Activated CD8-positive, alpha-beta memory T cell treated with anti-CD3 and anti-CD28 coated beads for 48 hours (primary cell): ENCODE measurements around the gene MYO15B.

Source experiments
- DNase-seq, 3 experiments: peaks; one replicate each; pipeline ENCODE4 v3.0.0-alpha.2; 2020; ENCODE audit warnings: low read depth in 2 of 3, low spot score in 2 of 3

The MYO15B gene

DNA sequence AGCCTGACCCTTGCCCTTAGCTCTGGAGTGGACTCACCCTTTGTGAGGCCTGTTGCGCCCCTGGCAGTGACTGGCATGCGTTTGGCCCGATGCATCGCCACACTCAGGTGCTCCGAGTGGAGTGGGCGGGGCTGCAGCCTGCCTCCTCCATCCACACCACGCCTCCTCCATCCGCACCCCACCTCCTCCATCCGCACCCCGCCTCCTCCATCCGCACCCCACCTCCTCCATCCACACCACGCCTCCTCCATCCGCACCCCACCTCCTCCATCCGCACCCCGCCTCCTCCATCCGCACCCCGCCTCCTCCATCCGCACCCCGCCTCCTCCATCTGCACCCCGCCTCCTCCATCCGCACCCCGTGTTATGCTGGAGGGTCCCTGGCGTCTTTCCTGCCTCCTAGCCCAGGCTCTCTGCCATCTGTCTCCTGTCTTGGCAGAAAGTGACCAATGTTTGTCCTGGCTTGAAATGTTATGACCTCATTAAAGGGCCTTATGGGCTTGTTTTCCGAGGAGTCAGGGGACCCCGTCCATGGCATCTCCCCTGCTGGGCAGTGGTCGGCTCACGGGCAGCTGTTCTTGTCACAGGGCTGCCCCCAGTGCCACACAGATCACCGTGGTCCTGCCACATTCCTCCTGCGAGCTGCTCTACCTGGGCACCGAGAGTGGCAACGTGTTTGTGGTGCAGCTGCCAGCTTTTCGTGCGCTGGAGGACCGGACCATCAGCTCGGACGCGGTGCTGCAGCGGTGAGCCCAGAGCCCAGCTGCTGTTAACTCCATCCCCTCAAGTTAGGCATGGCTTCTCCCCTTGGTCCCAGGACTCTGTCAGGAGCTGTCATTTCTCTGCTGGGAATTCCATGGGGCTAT lies 28.7 kb upstream of the MYO15B start:
- no peak for DNase-seq

GRCh38 chr17:75559958-75560533 lies 27.6 kb upstream of the MYO15B start:
- DNase-seq: no peak

- no peak for DNase-seq
These were observed 25.5 kb upstream of the MYO15B start for GRCh38 chr17:75561927-75562603.

DNA sequence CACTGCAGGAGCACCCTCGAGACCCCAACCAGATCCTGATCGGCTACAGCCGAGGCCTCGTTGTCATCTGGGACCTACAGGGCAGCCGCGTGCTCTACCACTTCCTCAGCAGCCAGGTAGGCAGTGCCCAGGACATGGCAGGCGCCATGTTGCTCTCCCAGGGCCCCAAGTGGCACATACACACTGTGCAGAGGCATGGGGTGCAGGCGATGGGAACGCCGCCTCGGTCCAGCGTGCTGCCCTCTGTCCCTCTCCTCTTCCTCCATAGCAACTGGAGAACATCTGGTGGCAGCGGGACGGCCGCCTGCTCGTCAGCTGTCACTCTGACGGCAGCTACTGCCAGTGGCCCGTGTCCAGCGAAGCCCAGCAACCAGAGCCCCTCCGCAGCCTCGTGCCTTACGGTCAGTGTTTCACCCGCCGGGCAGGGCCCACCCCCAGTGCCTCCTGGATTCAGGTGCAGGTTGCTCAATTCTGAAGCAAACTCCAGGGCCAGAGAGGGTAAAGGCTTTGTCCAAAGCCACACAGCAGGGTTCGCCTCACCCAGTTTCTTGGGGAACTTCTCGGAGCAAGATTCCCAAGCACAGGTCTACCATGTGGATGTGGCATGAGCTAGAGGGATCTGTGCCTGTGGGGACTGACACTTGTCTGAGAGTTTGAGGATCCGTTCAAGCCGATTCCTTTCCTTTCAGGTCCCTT lies 24.4 kb upstream of the MYO15B start:
- DNase-seq: no peak

DNA sequence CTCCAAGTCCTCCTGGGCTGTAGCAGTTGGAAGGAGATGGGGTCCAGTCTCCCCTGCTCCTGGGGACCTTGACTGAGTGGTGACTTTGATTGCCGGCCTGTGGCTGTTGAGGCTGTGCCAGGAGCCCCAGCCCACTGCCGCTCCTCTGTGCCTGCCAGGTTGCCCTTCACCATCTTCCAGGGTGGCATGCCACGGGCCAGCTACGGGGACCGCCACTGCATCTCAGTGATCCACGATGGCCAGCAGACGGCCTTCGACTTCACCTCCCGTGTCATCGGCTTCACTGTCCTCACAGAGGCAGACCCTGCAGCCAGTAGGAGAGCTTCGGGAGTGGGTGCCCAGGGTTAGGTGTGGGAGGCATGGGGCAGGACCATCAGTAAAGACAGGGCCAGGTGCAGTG lies 23.4 kb upstream of the MYO15B start:
- DNase-seq: no peak

DNA sequence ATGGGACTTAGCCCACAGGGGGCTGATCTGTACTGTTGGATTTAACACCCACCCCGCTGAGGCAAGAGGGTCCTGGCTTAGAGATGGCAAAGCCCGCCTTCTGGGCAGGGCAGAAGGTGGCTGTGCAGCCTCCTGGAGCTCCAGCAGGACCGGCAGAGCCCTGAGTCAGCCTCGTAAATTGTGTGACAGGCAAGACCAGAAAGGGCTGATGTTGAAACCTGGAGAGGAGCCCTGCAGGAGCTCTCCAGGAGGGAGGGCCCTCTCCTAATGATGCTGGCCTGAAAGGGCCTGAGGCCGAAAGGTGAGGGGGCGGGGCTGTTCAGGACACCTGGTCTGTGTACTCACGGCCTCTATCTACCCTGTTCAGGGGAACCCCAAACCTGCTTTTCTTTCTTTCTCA lies 22.5 kb upstream of the MYO15B start:
- DNase-seq: no peak

- no peak for DNase-seq
These were observed 22.0 kb upstream of the MYO15B start for GRCh38 chr17:75565618-75566017.

GRCh38 chr17:75566416-75566815 lies 21.2 kb upstream of the MYO15B start:
- DNase-seq: no peak

GRCh38 chr17:75566834-75567233 lies 20.8 kb upstream of the MYO15B start:
- DNase-seq: no peak

DNA sequence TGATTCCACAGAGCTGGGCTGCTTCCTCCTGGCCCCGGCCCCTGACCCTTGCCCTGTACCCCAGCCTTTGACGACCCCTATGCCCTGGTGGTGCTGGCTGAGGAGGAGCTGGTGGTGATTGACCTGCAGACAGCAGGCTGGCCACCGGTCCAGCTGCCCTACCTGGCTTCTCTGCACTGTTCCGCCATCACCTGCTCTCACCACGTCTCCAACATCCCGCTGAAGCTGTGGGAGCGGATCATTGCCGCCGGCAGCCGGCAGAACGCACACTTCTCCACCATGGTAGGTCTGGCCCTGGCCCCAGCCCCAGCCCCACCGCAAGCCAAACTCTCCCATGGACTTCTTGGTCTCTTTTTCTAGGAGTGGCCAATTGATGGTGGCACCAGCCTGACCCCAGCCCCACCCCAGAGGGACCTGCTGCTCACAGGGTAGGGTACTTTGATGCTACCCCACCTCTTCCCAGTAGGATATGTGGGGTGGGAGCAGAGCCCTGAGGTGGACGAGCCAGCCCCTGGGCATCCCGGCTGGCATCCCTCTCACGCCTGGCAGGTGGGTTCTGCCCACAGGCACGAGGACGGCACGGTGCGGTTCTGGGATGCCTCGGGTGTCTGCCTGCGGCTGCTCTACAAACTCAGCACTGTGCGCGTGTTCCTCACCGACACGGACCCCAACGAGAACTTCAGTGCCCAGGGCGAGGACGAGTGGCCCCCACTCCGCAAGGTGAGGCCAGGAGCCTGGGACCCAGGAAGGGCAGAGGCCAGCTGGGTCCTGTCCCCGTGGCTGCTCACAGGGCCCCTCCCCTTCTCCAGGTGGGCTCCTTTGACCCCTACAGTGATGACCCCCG lies 19.0 kb upstream of the MYO15B start:
- no peak for DNase-seq

GRCh38 chr17:75570034-75570676 lies 17.4 kb upstream of the MYO15B start:
- DNase-seq: no peak

GRCh38 chr17:75570772-75571171 lies 16.8 kb upstream of the MYO15B start:
- DNase-seq: no peak

DNA sequence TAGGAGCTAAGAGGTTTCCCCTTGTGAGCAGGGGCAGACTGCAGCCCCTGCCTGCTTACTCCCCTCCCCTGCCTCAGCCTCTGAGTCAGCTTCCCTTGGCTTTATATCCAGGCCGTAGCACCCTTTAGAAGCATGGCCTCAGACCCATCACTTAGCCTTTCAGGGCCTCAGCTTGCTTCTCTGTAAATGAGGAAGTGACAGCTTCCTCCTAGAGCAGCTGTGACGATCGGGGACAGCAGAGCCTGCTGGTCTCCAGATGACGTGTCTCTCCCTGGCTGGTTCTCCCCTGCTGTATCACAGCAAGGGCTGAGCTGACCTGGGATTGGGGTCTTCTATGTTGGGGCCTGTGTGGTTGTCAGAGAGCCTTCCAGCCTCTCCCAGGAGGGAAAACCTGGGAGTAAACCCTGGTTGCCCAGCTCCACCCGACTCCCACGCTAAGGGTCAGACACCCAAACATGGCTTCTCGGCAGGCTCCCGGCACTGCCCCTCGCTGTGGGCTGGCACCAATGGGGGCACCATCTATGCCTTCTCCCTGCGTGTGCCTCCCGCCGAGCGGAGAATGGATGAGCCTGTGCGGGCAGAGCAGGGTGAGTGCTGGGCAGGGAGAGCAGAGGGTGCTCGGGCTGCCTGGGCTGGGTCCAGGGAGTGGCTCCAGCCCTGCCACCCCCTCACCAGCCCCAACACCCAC lies 16.3 kb upstream of the MYO15B start:
- no peak for DNase-seq

- no peak for DNase-seq
These were observed 15.8 kb upstream of the MYO15B start for GRCh38 chr17:75571885-75572215.

- DNase-seq: no peak
These were observed 14.7 kb upstream of the MYO15B start for GRCh38 chr17:75572713-75573539.

DNA sequence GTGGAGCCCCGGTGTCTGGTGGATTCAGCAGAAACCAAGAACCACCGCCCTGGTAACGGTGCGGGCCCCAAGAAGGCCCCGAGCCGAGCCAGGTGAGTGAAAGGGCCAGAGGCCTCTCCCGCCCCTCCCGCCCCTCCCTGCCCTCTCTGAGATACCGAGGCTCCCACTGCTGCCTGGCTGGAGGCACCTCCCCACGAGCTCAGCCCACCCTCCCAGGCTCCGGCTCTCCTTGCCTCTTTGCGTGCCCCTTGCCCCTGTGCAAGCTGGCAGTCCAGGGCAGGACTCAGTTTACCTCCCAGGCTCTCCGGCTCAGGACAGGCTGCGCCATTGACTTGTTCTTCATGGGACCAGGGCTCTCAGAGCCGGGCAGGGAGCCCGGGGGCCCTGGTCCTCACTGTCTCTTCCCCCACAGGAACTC lies 14.1 kb upstream of the MYO15B start:
- DNase-seq: no peak

- DNase-seq: no peak
These were observed 13.6 kb upstream of the MYO15B start for GRCh38 chr17:75573994-75574393.

GRCh38 chr17:75574404-75575036 lies 13.1 kb upstream of the MYO15B start:
- no peak for DNase-seq
